Measurements from ENCODE around the gene LRP2.
"Not testable (repeated sequence)": the region's sequence is repeated elsewhere in the genome, so short reads cannot be mapped to it uniquely, and the experiment has no call there.

LRP2 gene

DNA sequence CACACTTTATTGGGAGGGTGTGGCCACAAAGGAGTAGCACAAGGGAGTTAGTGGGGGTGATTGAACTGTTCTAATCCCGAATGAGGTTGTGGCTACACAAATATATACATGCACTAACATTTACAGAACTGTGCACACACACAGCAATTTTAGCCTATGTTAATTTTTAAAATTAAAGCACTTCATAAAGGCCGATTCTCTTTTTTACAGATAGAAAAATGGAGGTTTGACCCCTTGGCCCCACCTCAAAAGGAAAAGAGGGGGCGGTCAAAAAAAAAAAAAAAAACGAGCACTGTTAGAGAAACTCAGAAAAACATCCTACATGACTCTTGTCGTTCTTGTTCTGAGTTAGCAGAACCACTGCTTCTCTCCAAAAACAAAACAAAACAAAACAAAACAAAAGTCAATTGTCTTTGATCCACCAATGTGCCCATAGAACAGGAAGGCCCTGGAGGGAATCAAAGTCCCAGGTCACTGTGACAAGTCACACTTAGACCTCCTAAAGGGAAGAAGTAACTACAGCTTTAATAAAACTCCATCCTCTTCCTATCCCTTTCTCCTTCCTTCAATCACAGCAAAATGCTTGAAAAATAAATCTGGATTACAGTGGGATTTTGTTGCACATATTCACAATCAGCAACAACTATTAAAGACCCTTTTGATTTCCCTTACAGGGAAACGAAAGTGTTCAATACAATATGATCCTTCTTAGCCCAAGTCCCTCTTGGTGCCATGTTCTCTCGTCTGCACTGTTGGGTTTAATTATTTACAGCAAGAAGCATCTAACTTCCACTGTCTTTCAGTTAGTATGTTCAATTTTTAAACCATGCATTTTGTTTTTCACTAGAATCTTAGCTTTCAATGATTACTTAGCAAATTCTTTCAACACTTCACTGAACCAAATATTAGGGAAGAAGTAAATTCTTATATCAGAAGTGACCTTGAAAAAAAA is 16.6 kb downstream of the LRP2 start:
- DNase-seq: no peak

DNA sequence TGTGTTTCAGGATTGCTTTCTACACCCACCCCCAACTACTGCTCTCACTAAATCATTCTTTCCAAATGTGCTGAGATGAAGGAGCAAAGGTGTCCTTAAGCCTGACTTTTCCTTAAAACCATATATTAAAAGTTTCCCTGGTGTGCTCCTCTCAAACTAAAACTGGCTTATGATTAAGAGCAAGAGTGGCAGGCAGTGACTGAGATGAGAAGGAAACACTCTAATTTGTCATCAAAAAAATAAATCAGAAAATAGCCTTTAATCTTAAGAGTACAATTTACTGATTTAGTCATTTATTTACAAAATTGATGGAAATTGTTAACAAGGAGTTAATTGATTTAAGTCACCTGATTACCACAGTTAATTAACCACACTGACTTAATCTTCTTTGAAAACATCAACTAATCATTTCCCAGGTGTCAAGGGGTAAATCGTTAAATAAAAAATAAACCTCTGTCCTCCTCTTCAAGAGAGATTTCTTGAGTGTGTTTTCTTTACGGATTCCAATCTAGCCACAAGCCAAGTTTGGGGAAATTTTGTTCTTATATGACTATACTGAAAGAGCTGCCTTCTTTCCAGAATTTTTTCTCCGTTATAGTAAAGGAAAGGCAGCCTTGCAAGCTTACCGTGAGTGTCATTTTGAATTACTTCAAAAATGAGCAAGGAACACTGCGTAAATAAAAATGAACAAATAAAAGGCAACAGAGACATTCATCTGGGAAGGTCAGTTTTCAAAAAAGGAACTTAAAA is 17.4 kb downstream of the LRP2 start:
- peak; percentile 67 for DNase-seq

DNA sequence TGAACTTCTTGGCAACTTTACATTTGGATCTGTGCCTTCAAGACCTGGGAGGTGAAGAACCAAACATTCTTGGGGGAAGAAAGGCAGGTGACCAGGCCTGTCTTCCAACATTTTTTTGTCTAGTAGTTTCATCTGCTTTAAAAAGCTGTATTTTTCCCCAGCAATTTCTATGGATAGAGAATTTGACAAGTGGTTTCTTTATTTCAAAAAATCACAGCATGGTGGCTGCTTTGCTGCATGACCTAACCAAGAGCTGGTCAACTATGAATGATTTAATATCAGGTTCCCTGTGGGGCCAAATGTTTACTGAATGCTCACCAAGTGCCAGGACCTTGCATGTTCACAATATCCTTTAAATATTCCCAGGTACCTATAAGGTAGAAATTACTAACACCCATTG is 19.1 kb downstream of the LRP2 start:
- no peak for DNase-seq

DNA sequence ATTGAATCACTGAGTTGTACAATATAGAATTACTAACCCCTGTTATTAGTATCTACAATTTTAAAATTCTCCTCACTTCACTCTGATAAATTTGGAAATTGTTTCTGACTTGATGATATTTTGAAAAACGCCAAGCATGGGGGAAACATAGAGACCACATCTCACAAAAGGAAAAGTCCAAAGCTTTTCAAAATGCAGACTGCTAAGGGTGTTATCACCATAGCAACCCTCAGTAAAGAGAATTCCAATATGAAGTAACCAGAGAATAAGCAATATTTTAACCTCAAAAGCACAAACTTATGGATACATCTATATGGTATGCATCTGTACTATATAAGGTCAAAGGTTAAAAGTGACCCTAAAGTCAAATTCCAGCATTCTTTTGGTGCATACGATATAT is 22.7 kb downstream of the LRP2 start:
- DNase-seq: no peak

DNA sequence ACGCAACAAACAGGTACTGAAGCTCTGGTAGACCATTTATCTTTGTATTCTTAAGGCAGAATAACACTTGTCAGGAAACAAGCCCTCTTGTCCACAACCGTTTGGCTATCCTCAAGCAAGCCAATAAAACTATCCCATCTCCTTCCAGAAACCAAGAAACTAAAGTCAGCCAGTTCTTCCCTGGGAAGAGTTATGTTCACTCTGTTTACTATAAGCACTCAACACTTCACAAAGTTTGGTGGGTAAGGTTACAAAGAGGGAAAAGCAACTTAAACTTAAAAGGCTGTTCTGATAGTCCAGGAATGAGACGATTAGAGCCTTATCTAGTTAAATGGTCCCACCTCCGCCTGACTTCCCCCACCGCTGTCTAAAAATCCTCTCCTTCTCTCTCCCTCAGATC is 25.6 kb downstream of the LRP2 start:
- no peak for DNase-seq

DNA sequence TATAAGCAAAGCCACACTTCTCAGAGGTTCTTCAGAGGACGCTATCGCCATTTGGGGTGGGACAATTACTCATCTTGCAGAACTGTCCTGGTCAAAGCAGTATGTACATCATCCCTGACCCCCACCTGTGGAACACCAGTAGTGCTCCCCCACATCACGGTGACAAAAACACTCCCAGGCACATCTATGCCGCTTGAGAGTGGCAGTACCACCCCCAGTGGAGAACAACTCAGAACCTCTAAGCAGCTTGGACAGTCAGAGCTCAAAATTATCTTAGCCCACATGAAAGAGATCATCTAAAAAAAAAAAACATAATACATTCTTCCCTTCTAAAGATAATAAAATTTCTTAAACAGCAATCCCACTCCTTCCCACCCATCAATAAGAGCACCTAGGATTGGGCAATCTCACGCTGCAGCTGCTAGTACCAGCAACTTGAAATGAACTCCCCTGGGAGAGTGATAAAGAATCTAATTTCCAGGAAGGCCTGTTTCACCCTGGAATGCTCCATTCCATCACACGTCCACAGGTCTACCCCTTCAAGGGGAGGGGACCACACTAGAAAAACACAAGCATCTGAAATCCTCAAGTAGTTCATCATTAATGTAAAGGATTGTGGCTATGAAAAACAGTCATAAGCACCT is 31.7 kb downstream of the LRP2 start:
- no peak for DNase-seq

DNA sequence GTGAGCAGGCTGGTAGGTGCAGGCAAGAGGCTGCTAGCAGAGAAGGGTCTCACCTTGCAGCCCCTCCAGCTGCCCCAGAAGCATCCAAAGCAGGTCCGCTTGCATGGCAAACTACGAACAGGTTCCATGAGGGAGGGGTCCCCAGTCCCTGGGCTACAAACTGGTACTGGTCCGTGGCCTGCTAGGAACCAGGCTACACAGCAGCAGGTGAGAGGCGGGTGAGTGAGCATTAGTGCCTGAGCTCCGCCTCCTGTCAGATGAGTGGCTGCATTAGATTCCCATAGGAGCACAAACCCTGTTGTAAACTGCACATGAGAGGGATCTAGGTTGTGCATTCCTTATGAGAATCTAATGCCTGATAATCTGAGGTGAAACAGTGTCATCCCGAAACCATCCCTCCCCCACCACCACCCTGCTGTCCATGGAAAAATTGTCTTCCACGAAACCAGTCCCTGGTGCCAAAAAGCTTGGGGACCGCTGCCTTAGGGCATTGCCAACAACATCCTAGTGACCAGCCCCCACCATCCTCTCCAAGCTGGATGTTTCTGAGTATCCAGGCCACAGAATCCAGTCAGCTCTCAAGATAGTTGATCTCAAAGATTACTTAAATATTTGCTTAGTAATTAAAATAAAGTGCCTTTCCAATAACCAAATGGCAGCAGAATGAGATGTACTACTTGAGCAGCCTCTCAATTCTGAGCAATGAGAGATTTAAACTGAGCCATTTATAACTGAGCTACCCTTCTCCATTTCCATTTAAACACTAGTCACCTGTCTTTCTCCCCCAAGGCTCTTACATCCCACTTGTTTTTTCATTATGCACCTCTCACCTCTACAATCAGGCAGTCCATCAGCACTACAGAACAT is 32.4 kb downstream of the LRP2 start:
- no peak for DNase-seq

DNA sequence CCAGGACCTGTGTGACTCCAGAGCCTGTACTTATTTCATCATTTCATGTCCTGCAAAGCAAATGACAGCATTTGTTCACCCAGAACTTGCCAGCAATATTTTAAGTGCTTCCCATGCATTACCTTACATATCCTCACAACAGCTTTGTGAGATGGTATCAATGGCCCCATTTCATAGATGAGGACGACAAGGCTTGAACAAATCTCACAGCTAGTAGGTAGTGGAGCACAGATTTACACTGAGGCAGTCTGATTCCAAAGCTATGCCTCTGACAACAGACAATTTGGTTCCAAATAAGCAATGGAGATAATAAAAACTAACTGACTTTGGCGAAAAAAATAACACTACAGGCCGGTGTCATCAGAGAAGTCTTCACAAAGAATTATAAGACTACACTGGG is 33.5 kb downstream of the LRP2 start:
- no peak for DNase-seq

DNA sequence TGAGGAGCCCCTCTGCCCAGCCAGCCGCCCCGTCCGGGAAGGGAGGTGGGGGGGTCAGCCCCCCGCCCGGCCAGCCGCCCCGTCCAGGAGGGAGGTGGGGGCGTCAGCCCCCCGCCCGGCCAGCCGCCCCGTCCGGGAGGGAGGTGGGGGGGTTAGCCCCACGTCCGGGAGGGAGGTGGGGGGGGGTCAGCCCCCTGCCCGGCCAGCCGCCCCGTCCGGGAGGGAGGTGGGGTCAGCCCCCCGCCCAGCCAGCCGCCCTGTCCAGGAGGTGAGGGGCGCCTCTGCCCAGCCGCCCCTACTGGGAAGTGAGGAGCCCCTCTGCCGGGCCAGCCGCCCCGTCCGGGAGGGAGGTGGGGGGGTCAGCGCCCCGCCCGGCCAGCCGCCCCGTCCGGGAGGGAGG is 34.5 kb downstream of the LRP2 start:
- not testable (repeated sequence) for DNase-seq

DNA sequence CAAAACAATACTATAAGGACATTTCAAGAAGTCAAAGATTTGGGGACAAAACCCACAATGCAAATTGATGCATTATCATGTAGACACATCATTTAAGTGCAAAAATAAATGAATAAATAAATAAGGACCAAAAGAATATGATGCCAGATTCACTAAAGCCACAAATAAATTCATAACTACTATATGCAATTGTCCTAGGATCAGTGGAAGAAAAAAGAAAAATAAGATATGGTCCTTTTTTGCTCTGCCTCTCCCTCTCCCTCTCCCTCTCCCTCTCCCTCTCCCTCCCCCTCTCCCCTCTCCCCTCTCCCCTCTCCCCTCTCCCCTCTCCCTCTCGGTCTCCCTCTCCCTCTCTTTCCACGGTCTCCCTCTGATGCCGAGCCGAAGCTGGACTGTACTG is 36.4 kb downstream of the LRP2 start:
- DNase-seq: not testable (repeated sequence)

DNA sequence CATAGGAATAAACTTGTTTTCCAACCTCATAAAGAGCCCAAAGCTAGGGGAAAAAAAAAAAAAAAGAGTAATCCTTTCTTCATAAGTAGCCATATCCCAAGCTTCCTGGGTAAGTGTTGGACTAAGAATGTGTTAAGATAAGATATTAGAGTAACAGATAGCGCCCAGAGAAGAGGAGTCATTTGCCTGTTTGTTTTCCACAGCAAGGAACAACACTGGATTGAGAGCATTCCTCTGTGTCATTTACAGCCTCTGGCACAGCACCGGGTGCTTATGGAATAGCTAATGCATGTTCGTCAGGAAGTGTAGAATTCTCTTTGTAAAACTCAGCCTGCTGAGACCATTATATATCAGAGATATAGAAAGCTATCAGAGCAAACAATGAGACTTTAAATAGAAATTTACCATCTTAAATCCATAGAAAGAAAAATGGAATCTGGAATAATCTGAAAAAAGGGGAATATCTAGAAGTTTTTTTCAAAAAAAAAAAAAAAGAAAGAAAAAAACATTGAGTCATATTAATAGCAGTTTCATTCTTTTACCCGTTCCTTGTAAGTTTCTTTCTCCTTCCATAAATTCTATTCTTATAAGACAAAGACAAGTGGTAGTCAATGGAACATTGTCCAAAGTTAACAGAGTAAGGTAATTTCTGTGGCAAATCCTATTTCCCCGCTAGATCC is 37.6 kb downstream of the LRP2 start:
- no peak for DNase-seq

DNA sequence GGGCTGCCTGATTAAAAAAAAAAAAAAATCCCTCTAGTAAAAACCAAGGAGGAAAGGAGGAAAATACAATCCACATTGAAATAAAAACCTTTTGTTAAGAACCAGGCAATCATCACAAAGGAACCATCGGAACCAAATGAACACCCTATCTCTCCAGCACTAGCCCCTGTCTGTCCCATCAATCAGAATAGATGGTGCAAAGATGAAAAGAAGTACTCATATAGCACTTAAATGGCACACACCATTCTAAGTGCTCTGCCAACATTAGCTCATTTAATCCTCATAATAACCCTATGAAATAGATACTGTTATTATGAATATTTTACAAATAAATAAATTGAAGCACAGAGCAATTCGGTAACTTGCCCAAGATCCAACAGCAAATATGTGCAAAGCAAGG is 38.5 kb downstream of the LRP2 start:
- no peak for DNase-seq

DNA sequence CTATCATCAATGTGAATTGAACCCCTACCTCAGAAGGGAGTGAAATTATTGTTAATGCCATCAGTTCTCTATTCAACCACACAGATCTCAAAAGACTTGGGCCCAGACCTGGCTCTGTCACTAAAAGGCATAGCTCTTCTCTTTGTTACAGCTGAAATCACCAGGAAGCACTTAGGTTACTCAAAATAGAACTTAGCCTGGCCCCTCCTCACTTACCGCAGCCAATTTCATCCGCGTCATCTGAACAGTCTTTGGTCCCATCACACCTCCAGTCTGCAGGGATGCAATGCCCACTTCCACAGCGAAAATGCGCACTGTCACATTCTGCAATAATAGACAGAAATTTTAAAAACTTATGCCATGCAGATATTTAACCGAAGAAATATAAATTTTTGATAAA is 41.8 kb downstream of the LRP2 start:
- no peak for DNase-seq

DNA sequence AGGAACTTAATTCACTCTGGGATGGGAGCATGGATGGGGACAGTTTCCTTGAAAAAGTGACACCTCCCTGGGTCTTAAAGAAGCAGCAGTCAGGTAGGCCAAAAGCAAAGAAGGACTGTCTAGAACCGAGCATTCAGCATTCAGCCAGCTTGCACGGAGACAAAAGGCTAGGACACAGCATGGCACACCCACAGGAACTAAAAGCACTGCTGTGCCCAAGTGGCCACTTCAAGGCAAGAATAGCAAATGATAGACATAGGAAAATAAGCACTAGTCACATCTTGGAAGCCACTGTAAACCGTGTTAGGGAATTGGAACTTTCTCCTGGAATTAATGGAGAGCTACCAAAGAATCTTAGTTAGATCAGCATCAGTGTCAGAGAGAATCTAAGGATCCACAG is 47.0 kb downstream of the LRP2 start:
- DNase-seq: no peak

DNA sequence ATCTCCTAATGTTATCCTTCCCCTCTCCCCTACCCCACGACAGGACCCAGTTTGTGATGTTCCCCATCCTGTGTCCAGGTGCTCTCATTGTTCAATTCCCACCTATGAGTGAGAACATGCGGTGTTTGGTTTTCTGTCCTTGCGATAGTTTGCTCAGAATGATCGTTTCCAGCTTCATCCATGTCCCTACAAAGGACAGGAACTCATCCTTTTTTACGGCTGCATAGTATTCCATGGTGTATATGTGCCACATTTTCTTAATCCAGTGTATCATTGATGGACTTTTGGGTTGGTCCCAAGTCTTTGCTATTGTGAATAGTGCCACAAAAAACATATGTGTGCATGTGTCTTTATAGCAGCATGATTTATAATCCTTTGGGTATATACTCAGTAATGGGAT is 54.0 kb downstream of the LRP2 start:
- not testable (repeated sequence) for DNase-seq

DNA sequence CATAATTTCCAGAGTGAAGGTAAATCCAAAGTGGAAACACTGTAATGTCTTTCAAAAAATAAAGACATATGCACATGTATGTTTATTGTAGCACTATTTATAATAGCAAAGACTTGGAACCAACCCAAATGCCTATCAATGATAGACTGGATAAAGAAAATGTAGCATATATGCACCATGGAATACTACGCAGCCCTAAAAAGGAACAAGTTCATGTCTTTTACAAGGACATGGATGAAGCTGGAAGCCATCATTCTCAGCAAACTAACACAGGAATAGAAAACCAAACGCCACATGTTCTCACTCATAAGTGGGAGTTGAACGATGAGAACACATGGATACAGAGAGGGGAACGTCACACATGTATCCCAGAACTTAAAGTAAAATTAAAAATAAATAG is 57.6 kb downstream of the LRP2 start:
- DNase-seq: not testable (repeated sequence)

DNA sequence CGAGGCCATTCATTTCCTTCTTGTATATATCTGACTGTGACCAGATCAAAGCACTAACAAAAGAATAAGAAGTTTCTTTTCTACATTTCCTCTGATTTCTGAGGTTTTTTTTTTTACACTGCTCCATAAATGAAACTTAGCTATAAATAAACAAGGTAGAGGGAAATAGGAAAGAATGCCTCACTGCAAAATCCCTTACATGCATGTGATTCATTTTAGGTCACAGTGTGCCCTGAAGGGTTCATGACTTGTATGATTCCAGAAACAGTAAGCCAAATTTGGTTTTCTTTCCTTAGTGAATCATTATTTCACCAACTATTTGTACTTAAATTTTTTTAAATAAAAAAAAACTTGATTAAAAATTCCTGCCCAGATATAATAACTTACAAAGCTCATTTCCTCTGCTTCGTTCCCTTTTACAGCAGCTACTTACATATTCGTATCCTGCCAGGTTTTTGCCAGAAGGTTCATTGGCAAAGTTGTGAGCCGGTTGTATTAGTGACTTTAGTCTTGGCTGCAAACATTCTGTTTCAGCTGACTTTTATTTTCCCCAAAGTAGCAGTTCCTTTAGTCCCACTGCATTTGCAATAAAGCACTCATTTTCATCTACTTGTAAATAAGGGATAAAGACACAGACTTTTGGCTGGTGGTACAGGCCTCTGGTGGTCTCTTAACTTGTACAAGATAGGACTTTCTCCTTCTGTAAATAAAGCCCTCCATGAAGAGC is 58.6 kb downstream of the LRP2 start:
- peak; percentile 14 for DNase-seq

DNA sequence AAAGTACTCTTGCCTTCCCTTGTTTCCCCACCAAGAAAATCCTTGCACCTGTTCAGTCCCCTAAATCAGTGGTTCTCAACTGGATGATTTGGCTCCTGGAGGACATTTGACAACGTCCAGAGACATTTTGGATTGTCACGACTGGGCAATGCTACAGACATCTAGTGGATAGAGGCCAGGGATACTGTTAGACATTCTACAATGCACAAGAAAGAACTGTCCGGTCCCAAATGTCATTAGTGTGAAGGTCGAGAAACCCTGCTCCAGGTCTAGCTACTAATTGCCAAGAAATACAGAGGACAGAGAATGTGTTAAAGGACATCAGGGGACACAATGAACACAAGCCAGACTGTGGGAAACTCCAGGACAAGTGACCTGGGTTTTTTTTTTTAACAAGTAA is 60.0 kb downstream of the LRP2 start:
- DNase-seq: peak; percentile 63

DNA sequence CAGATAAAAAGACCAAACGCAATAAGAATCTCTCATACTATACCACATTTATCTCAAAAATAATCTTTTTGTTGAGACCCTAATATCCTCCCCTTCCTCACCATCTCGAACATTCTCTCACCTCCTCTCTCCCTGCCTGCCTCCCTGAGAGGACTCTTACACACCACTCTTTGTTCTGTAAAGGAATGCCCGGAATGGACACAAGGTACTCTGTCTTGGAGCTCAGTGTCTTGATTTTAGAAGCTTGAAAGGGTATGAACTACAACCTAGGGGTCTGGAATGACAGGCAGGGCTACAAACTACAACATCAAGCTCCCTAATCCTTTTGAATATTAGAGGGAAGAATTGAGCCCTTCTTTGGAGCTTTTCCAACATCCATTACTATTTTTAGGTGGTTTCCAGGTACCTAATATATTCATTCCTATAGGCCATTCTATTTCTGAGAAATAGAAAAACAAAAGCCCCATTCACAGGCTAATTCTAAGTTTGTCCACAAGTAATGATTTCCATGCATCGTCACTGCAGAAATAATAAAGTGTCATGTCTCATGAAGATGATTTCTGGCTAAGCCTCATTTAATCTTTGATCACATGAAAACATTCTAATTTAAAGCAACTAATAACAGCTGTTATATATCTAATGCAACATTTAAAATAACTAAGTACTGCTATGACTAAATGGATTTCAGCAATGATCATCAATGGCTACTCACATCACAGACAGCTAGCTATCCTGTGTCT is 60.6 kb downstream of the LRP2 start:
- DNase-seq: peak; percentile 63

Measured in eye (tissue), 1 donor.